Osteoblast (primary cell): ENCODE results near the gene PIANP. TPM values are rescaled to one million over a fixed set of nuclear protein-coding genes. Genes with fewer than 3 reads are reported as not detected.
A peak's percentile ranks its signal among the peaks of the same experiment; 100 is the strongest.

Experiments
- DNase-seq: peaks from one replicate; pipeline ENCODE4 v3.0.0; 2011; ENCODE audit warnings: low spot score, mixed read lengths; ENCODE audit not compliant: insufficient read length; ENCODE audit errors: missing footprints
- H2AFZ ChIP-seq: 2 replicates; pipeline ENCODE4 v1.6.0; 2011; ENCODE audit warnings: mild to moderate bottlenecking, low read length
- H3K27ac ChIP-seq: 2 replicates; pipeline ENCODE4 v1.5.1; 2011; ENCODE audit warnings: mild to moderate bottlenecking, low read depth, low read length, moderate library complexity
- H3K27me3 ChIP-seq: 2 replicates; pipeline ENCODE4 v1.6.0; 2012; ENCODE audit warnings: mild to moderate bottlenecking, control low read depth, inconsistent platforms, low read length, moderate library complexity; ENCODE audit not compliant: insufficient read depth
- H3K36me3 ChIP-seq: 2 replicates; pipeline ENCODE4 v1.5.1; 2011; ENCODE audit warnings: mild to moderate bottlenecking, low read length, control low read depth, moderate library complexity; ENCODE audit not compliant: insufficient read depth
- H3K4me1 ChIP-seq: 2 replicates; pipeline ENCODE4 v1.5.1; 2011; ENCODE audit warnings: mild to moderate bottlenecking, low read length, control low read depth, moderate library complexity; ENCODE audit not compliant: insufficient read depth
- H3K4me2 ChIP-seq: 2 replicates; pipeline ENCODE4 v1.6.0; 2011; ENCODE audit warnings: mild to moderate bottlenecking, low read length; ENCODE audit not compliant: insufficient read depth
- H3K4me3 ChIP-seq: fragments of 200-600 bp; sonication (generic); 3 replicates; pipeline ENCODE4 v1.5.1; 2012; ENCODE audit warnings: mild to moderate bottlenecking, low read length, inconsistent platforms; ENCODE audit not compliant: insufficient read depth
- H3K79me2 ChIP-seq: 2 replicates; pipeline ENCODE4 v1.6.0; 2012; ENCODE audit warnings: mild to moderate bottlenecking, low read length, control low read depth, inconsistent platforms; ENCODE audit not compliant: insufficient read depth
- H3K9me3 ChIP-seq: 2 replicates; pipeline ENCODE4 v1.5.1; 2011; ENCODE audit warnings: low read depth, low read length, control low read depth
- H4K20me1 ChIP-seq: 2 replicates; pipeline ENCODE4 v1.6.0; 2012; ENCODE audit warnings: mild to moderate bottlenecking, low read length, control low read depth; ENCODE audit not compliant: insufficient read depth
- CTCF ChIP-seq: IDR thresholded peaks from 2 replicates; pipeline ENCODE4 v1.5.1; 2011; ENCODE audit warnings: mild to moderate bottlenecking, low read depth, low read length, moderate library complexity; ENCODE audit errors: extremely low read depth
- total RNA-seq: library from RNA; depleted of rRNA; stranded (reverse); fragments of >200 nt; gene quantifications from 2 replicates; pipeline ENCODE4 v1.2.3, GENCODE V29; 2012

PIANP gene
- total RNA-seq, 1 donor: not detected

- no peaks in the 10 kb centered on the region for H3K9me3 ChIP-seq
- peaks cover 20% of the 10 kb centered on the region for H3K27me3 ChIP-seq
- peaks cover 15% of the 10 kb centered on the region for H3K4me1 ChIP-seq
- DNase-seq: no peak
- H4K20me1 ChIP-seq: peaks cover 2% of the 10 kb centered on the region
- peaks cover 8% of the 10 kb centered on the region for H3K79me2 ChIP-seq
- no peak overlapping the region for H3K4me2 ChIP-seq
- H3K27ac ChIP-seq: no peak overlapping the region
- no peak overlapping the region for H2AFZ ChIP-seq
- no peak for TF ChIP-seq CTCF
- no peak overlapping the region for H3K4me3 ChIP-seq
- H3K36me3 ChIP-seq: no peaks in the 10 kb centered on the region
Measured at GRCh38 chr12:6694701-6695100, 5.9 kb downstream of the PIANP start.

DNA sequence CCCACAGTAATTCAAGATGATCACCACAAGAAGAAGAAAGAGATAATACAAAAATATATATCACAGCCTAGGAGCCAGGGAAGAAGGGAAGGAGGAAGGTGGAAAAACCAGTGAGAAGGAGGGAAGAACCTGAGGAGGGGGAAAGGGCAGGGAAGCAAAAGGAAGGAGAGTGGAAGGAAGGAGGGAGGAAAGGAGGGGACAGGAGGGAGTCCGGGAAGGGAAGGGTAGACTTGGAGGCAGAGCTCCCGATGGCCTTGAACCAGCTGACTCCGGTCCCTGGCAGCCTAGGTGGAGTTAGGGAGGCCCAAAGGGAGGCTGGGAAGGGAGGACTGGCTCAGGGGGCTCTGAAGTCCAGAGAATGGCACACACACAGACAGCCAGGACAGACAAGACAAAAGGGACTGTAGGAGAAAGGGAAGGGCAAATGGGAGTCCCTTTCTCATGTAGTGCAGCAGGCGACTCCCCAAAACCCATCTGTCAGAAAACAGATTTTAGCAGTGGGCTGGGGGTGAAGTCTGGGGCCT is 6.7 kb downstream of the PIANP start:
- H3K79me2 ChIP-seq: peaks cover 13% of the 10 kb centered on the region
- no peak overlapping the region for H3K4me2 ChIP-seq
- H2AFZ ChIP-seq: no peak overlapping the region
- DNase-seq: no peak
- H3K36me3 ChIP-seq: no peaks in the 10 kb centered on the region
- H3K4me1 ChIP-seq: peaks cover 14% of the 10 kb centered on the region
- no peak for TF ChIP-seq CTCF
- H3K27ac ChIP-seq: no peak overlapping the region
- peaks cover 2% of the 10 kb centered on the region for H4K20me1 ChIP-seq
- no peaks in the 10 kb centered on the region for H3K9me3 ChIP-seq
- peaks cover 12% of the 10 kb centered on the region for H3K27me3 ChIP-seq
- no peak overlapping the region for H3K4me3 ChIP-seq

DNA sequence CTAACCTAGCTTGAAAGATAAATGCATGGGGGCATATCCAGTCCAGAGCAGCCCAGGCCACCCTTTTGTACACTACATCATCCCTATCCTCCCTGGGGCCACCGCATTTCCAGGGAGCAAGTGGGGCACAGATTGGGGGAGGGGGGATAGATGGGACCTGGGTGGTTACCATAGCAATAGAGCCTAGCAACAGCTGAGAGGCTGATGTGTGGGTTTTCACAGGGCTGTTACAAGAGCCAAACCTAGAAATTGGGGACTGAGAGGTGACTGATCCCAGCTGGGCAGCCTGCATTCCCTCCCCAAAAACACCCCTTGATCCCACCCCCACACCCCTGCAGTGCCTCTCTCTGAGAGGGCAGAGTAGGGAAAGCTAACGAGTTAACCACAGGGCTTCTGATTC is 7.7 kb downstream of the PIANP start:
- Histone ChIP-seq H3K4me2 (no peak overlapping the region), H2AFZ (no peak overlapping the region), H3K4me1 (peaks cover 16% of the 10 kb centered on the region), H4K20me1 (peaks cover 2% of the 10 kb centered on the region), H3K27me3 (peaks cover 3% of the 10 kb centered on the region), H3K36me3 (no peaks in the 10 kb centered on the region), H3K27ac (no peak overlapping the region), H3K9me3 (no peaks in the 10 kb centered on the region), H3K79me2 (peaks cover 23% of the 10 kb centered on the region), H3K4me3 (no peak overlapping the region)
- DNase-seq: no peak
- no peak for TF ChIP-seq CTCF

GRCh38 chr12:6691473-6691872 is 9.1 kb downstream of the PIANP start:
- H3K36me3 ChIP-seq: no peaks in the 10 kb centered on the region
- no peak for TF ChIP-seq CTCF
- peak overlapping the region; percentile 13 for H3K27ac ChIP-seq
- DNase-seq: peak; percentile 93
- peak overlapping the region; percentile 26 for H2AFZ ChIP-seq
- H3K79me2 ChIP-seq: peaks cover 37% of the 10 kb centered on the region
- peaks cover 30% of the 10 kb centered on the region for H3K4me1 ChIP-seq
- no peaks in the 10 kb centered on the region for H3K27me3 ChIP-seq
- peak overlapping the region; percentile 35 for H3K4me2 ChIP-seq
- H3K9me3 ChIP-seq: no peaks in the 10 kb centered on the region
- no peak overlapping the region for H3K4me3 ChIP-seq
- H4K20me1 ChIP-seq: peaks cover 11% of the 10 kb centered on the region
